Liver (tissue), 3 donors: ENCODE measurements around the gene PDCD7.

Experiments used
- ATF3 ChIP-seq: IDR thresholded peaks from 2 replicates; pipeline ENCODE4 v1.6.1; 2016; ENCODE audit warnings: antibody characterized with exemption
- CTCF ChIP-seq: fragments of 150-350 bp; IDR thresholded peaks from 2 replicates; pipeline ENCODE4 v1.5.1; 2017; ENCODE audit warnings: improper control_type of control experiment, low read depth, low read length; ENCODE audit not compliant: missing input control
- EGR1 ChIP-seq, 2 donors: IDR thresholded peaks; 2 replicates each; pipeline ENCODE4 v1.6.1; 2016 to 2018; ENCODE audit warnings: antibody characterized with exemption in 2 of 2, low read depth in 2 of 2
- MAX ChIP-seq: IDR thresholded peaks from 2 replicates; pipeline ENCODE4 v1.6.1; 2016; ENCODE audit warnings: antibody characterized with exemption
- RAD21 ChIP-seq, 2 donors: IDR thresholded peaks; 2 replicates each; pipeline ENCODE4 v1.6.1; 2016; ENCODE audit warnings: antibody characterized with exemption in 2 of 2, mild to moderate bottlenecking in 2 of 2
- SP1 ChIP-seq: IDR thresholded peaks from 2 replicates; pipeline ENCODE4 v1.6.1; 2018; ENCODE audit warnings: antibody characterized with exemption, mild to moderate bottlenecking
- YY1 ChIP-seq: IDR thresholded peaks from 2 replicates; pipeline ENCODE4 v1.6.1; 2016; ENCODE audit warnings: antibody characterized with exemption, mild to moderate bottlenecking
- ZBTB33 ChIP-seq: IDR thresholded peaks from 2 replicates; pipeline ENCODE4 v1.6.1; 2016; ENCODE audit warnings: antibody characterized with exemption
- donor health status: healthy.
- donor health status: healthy.

- no peak for TF ChIP-seq SP1
- no peak for TF ChIP-seq CTCF
- no peak for TF ChIP-seq RAD21 (IDR thresholded peaks at IDR 0.05)
- no peak for TF ChIP-seq MAX
- TF ChIP-seq YY1 = no peak
- TF ChIP-seq ATF3 = no peak
- no peak for TF ChIP-seq ZBTB33
- no peak for TF ChIP-seq EGR1 (IDR thresholded peaks at IDR 0.05; ENCODE audit: low read depth in 2 of 2)
Measured at GRCh38 chr15:65071381-65071811, 62.2 kb downstream of the PDCD7 start.
